Measurements from ENCODE around the gene CREBZF. TPM values are rescaled to one million over a fixed set of nuclear protein-coding genes. Genes with fewer than 3 reads are reported as not detected.
"Not testable (repeated sequence)": the region's sequence is repeated elsewhere in the genome, so short reads cannot be mapped to it uniquely, and the experiment has no call there.

Gene CREBZF
- polyA plus RNA-seq, 2 donors = 15.5 to 19.0 TPM

- Histone ChIP-seq H3K4me3 (ENCODE audit: low read depth in 1 of 2, low read length in 2 of 2) (peak overlapping the region; percentile 58 to 83), H3K4me1 (ENCODE audit: control insufficient read depth in 2 of 2, insufficient read depth in 2 of 2, low read length in 1 of 2) (no peaks in the 10 kb centered on the region), H3K36me3 (ENCODE audit: control insufficient read depth in 2 of 2, insufficient read depth in 2 of 2, low read length in 1 of 2) (peaks cover 0 to 3% of the 10 kb centered on the region in 2 donors), H3K27me3 (ENCODE audit: control insufficient read depth in 1 of 2, insufficient read depth in 2 of 2, low read length in 2 of 2) (no peaks in the 10 kb centered on the region), H3K9me3 (ENCODE audit: control insufficient read depth in 2 of 2, insufficient read depth in 1 of 2, low read depth in 1 of 2, low read length in 1 of 2) (no peaks in the 10 kb centered on the region), H3K27ac (ENCODE audit: low read depth in 2 of 2, low read length in 1 of 2) (peak overlapping the region; percentile 55 to 98)
- 1% methylated on average over 13 of the region's 13 CpGs for WGBS, 2 donors
These were observed 36.1 kb downstream of the CREBZF start for GRCh38 chr11:85628771-85629341.

DNA sequence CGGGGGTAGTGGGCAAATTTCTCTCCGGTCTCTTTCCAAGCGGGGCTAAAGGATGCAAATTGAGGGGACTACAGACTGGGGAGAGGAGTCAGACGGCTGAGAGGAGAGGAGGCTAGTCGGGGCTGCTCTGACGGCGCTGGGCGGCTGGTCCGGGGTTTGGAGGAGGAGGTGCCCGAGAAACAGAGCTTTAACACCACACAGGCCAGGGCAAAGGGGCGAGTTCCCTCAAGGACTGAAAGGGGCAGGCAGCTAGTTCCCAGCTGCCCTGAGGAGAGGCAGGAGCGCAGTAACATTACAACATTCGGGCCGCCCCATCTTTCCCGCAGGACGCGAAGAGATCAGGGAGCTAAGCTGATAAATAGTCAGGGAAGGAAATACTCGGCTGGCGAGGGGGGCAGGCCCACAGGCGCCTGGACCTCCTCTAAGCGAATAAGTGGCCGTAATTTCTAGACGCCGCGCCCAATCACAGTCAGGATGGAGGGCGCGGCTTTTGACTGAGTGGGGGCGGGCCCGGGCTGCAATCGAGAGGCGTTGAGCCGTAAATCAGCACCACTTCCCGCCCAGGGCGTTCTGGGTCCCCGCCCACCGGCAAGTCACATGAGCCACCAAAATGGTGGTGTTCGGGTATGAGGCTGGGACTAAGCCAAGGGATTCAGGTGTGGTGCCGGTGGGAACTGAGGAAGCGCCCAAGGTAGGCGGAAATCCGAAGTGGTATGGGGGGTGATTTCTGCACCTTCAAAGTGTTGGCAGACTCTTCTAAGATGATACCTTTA lies 36.7 kb downstream of the CREBZF start, which contains the start of gene TMEM126B:
TMEM126B (plus strand) TSS at position 596 of the 773 bp plus-strand sequence; CDS start at position 611, 15 bp downstream.
- Histone ChIP-seq H3K36me3 (ENCODE audit: control insufficient read depth in 2 of 2, insufficient read depth in 2 of 2, low read length in 1 of 2) (peaks cover 0 to 3% of the 10 kb centered on the region in 2 donors), H3K9me3 (ENCODE audit: control insufficient read depth in 2 of 2, insufficient read depth in 1 of 2, low read depth in 1 of 2, low read length in 1 of 2) (no peaks in the 10 kb centered on the region), H3K4me1 (ENCODE audit: control insufficient read depth in 2 of 2, insufficient read depth in 2 of 2, low read length in 1 of 2) (no peaks in the 10 kb centered on the region), H3K27me3 (ENCODE audit: control insufficient read depth in 1 of 2, insufficient read depth in 2 of 2, low read length in 2 of 2) (no peaks in the 10 kb centered on the region), H3K4me3 (ENCODE audit: low read depth in 1 of 2, low read length in 2 of 2) (peak within 1 kb of the TSS; percentile 83 to 87), H3K27ac (ENCODE audit: low read depth in 2 of 2, low read length in 1 of 2) (peak within 1 kb of the TSS; percentile 95 to 98)
- 0% methylated on average over 41 of the region's 41 CpGs for WGBS, 2 donors

DNA sequence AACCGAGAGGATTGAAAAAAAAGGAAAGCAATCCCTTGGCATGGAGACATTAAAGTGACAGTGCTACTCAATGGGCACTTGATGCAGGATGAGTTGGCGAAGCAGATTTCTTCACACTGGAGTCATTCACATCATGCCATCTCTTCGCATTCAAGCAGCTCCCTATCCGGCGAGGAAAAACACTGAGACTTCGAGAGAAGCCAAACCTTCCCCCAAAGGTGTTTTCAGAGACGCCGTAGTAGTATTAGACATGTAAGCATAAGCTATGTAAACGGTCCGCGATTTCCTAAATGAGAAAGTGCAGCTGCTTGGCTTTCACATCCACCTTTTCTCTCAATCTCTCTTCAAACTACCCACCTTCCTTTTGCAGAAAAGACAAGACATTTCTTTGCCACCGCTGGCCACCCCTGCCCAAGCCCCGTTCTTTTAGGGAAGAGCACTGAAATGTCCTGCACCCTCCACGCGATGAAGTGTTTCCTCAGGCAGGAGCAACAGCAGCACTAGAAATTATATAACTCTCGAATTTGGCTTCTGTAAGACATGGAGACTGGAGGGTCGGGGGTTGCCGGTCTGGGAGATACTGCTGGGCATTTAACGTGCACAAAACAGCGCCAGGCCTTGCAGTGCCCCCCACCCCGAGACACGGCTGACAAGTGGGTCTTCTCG lies 37.5 kb downstream of the CREBZF start, which contains the start of gene DLG2:
DLG2 (minus strand) TSS at position 13 of the 666 bp plus-strand sequence.
- Histone ChIP-seq H3K4me3 (ENCODE audit: low read depth in 1 of 2, low read length in 2 of 2) (peak within 1 kb of the TSS; percentile 83 to 87), H3K4me1 (ENCODE audit: control insufficient read depth in 2 of 2, insufficient read depth in 2 of 2, low read length in 1 of 2) (no peaks in the 10 kb centered on the region), H3K27ac (ENCODE audit: low read depth in 2 of 2, low read length in 1 of 2) (peak within 1 kb of the TSS; percentile 95 to 98), H3K27me3 (ENCODE audit: control insufficient read depth in 1 of 2, insufficient read depth in 2 of 2, low read length in 2 of 2) (no peaks in the 10 kb centered on the region), H3K36me3 (ENCODE audit: control insufficient read depth in 2 of 2, insufficient read depth in 2 of 2, low read length in 1 of 2) (peaks cover 0 to 3% of the 10 kb centered on the region in 2 donors), H3K9me3 (ENCODE audit: control insufficient read depth in 2 of 2, insufficient read depth in 1 of 2, low read depth in 1 of 2, low read length in 1 of 2) (no peaks in the 10 kb centered on the region)
- WGBS, 2 donors = 1% methylated on average over 23 of the region's 23 CpGs

GRCh38 chr11:85626496-85626895 lies 38.4 kb downstream of the CREBZF start:
- Histone ChIP-seq H3K9me3 (ENCODE audit: control insufficient read depth in 2 of 2, insufficient read depth in 1 of 2, low read depth in 1 of 2, low read length in 1 of 2) (no peaks in the 10 kb centered on the region), H3K27me3 (ENCODE audit: control insufficient read depth in 1 of 2, insufficient read depth in 2 of 2, low read length in 2 of 2) (no peaks in the 10 kb centered on the region), H3K4me3 (ENCODE audit: low read depth in 1 of 2, low read length in 2 of 2) (peak overlapping the region in 1 of 2 donors; percentile 83), H3K27ac (ENCODE audit: low read depth in 2 of 2, low read length in 1 of 2) (no peak overlapping the region), H3K4me1 (ENCODE audit: control insufficient read depth in 2 of 2, insufficient read depth in 2 of 2, low read length in 1 of 2) (no peaks in the 10 kb centered on the region), H3K36me3 (ENCODE audit: control insufficient read depth in 2 of 2, insufficient read depth in 2 of 2, low read length in 1 of 2) (peaks cover 0 to 3% of the 10 kb centered on the region in 2 donors)
- 35 to 46% methylated on average over 2 of the region's 2 CpGs for WGBS, 2 donors

- H3K36me3 ChIP-seq (ENCODE audit: control insufficient read depth in 2 of 2, insufficient read depth in 2 of 2, low read length in 1 of 2) = no peaks in the 10 kb centered on the region
- no peaks in the 10 kb centered on the region for H3K4me1 ChIP-seq (ENCODE audit: control insufficient read depth in 2 of 2, insufficient read depth in 2 of 2, low read length in 1 of 2)
- no peaks in the 10 kb centered on the region for H3K27me3 ChIP-seq (ENCODE audit: control insufficient read depth in 1 of 2, insufficient read depth in 2 of 2, low read length in 2 of 2)
- WGBS, 2 donors = 77 to 89% methylated on average over 3 of the region's 3 CpGs
- no peaks in the 10 kb centered on the region for H3K9me3 ChIP-seq (ENCODE audit: control insufficient read depth in 2 of 2, insufficient read depth in 1 of 2, low read depth in 1 of 2, low read length in 1 of 2)
- H3K27ac ChIP-seq (ENCODE audit: low read depth in 2 of 2, low read length in 1 of 2) = no peak overlapping the region
- no peak overlapping the region for H3K4me3 ChIP-seq (ENCODE audit: low read depth in 1 of 2, low read length in 2 of 2)
These were observed 44.7 kb downstream of the CREBZF start for GRCh38 chr11:85620256-85620655.

GRCh38 chr11:85619499-85619898 lies 45.4 kb downstream of the CREBZF start:
- Histone ChIP-seq H3K27me3 (ENCODE audit: control insufficient read depth in 1 of 2, insufficient read depth in 2 of 2, low read length in 2 of 2) (no peaks in the 10 kb centered on the region), H3K4me1 (ENCODE audit: control insufficient read depth in 2 of 2, insufficient read depth in 2 of 2, low read length in 1 of 2) (no peaks in the 10 kb centered on the region)
- 83 to 89% methylated on average over 6 of the region's 6 CpGs for WGBS, 2 donors

GRCh38 chr11:85611643-85612042 lies 53.3 kb downstream of the CREBZF start:
- H3K4me1 ChIP-seq (ENCODE audit: control insufficient read depth in 2 of 2, insufficient read depth in 2 of 2, low read length in 1 of 2); H3K9me3 ChIP-seq (ENCODE audit: control insufficient read depth in 2 of 2, insufficient read depth in 1 of 2, low read depth in 1 of 2, low read length in 1 of 2); H3K4me3 ChIP-seq (ENCODE audit: low read depth in 1 of 2, low read length in 2 of 2); H3K27ac ChIP-seq (ENCODE audit: low read depth in 2 of 2, low read length in 1 of 2); H3K27me3 ChIP-seq (ENCODE audit: control insufficient read depth in 1 of 2, insufficient read depth in 2 of 2, low read length in 2 of 2); H3K36me3 ChIP-seq (ENCODE audit: control insufficient read depth in 2 of 2, insufficient read depth in 2 of 2, low read length in 1 of 2): not testable (repeated sequence)
- 83 to 84% methylated on average over 2 of the region's 2 CpGs for WGBS, 2 donors

More at GRCh38 chr11:85619499-85619898, 45.4 kb downstream of the CREBZF start:
- no peaks in the 10 kb centered on the region for H3K36me3 ChIP-seq (ENCODE audit: control insufficient read depth in 2 of 2, insufficient read depth in 2 of 2, low read length in 1 of 2)
- no peak overlapping the region for H3K27ac ChIP-seq (ENCODE audit: low read depth in 2 of 2, low read length in 1 of 2)
- H3K9me3 ChIP-seq (ENCODE audit: control insufficient read depth in 2 of 2, insufficient read depth in 1 of 2, low read depth in 1 of 2, low read length in 1 of 2) = no peaks in the 10 kb centered on the region
- no peak overlapping the region for H3K4me3 ChIP-seq (ENCODE audit: low read depth in 1 of 2, low read length in 2 of 2)

Other genes with a start within 250 kb of the CREBZF start
- gene DLG2, start 37.8 kb downstream of the CREBZF start, polyA plus RNA-seq = 1 to 10 TPM; 2.6 to 6.7 TPM
- gene TMEM126B, start 36.5 kb downstream of the CREBZF start, polyA plus RNA-seq = 10 to 100 TPM; 34.4 to 54.7 TPM
- 10 to 100 TPM; 33.3 to 45.6 TPM for gene TMEM126A, start 17.2 kb downstream of the CREBZF start, polyA plus RNA-seq
- gene CCDC89, start 21.1 kb upstream of the CREBZF start, polyA plus RNA-seq = under 1 TPM; 0.08 to 0.14 TPM
- gene SYTL2, start 146.0 kb upstream of the CREBZF start, polyA plus RNA-seq = 1 to 10 TPM; 3.4 to 5.0 TPM
- not detected for gene CCDC83, start 190.3 kb upstream of the CREBZF start, polyA plus RNA-seq

All from esophagus (tissue), 2 donors.